LNCaP clone FGC (cell line): ENCODE results near the gene CAPN3.

Experiments used
- DNase-seq: peaks from one replicate; pipeline ENCODE4 v3.0.0-alpha.2; 2011; ENCODE audit warnings: low read depth
- H3K4me3 ChIP-seq: 2 replicates; pipeline ENCODE4 v1.5.1; 2011; ENCODE audit warnings: mild to moderate bottlenecking, low read depth, low read length, control low read depth
- CTCF ChIP-seq: IDR thresholded peaks from 2 replicates; pipeline ENCODE4 v1.5.1; 2012; ENCODE audit warnings: mild to moderate bottlenecking; ENCODE audit not compliant: control insufficient read depth, insufficient read depth; ENCODE audit errors: extremely low read depth

Gene CAPN3

GRCh38 chr15:42456971-42457370, 97.7 kb downstream of the CAPN3 start:
- H3K4me3 ChIP-seq, result no peak overlapping the region
- no peak for TF ChIP-seq CTCF
- no peak for DNase-seq

GRCh38 chr15:42457445-42458442, 98.4 kb downstream of the CAPN3 start:
- peak; percentile 18 for DNase-seq
- TF ChIP-seq CTCF, result no peak
- no peak overlapping the region for H3K4me3 ChIP-seq

- no peak overlapping the region for H3K4me3 ChIP-seq
- no peak for TF ChIP-seq CTCF
- no peak for DNase-seq
Measured at GRCh38 chr15:42461261-42461660, 102.0 kb downstream of the CAPN3 start.
